H1 (cell line): ENCODE results near the gene SSR2. TPM values are rescaled to one million over a fixed set of nuclear protein-coding genes. Genes with fewer than 3 reads are reported as not detected.

Experiments
- CBX8 ChIP-seq: fragments of 300-800, 300-1000 bp; sonication (generic); IDR thresholded peaks from 2 replicates; pipeline ENCODE4 v1.7.1; 2016; ENCODE audit warnings: low read depth, low read length, borderline replicate concordance
- CHD2 ChIP-seq: IDR thresholded peaks from 2 replicates; pipeline ENCODE4 v1.6.1; 2012; ENCODE audit warnings: low read length, improper control_type of control experiment
- NRF1 ChIP-seq: IDR thresholded peaks from 2 replicates; pipeline ENCODE4 v1.6.1; 2011; ENCODE audit warnings: mild to moderate bottlenecking, low read depth, low read length, improper control_type of control experiment
- TBP ChIP-seq: IDR thresholded peaks from 2 replicates; pipeline ENCODE4 v1.6.1; 2011; ENCODE audit warnings: low read depth, low read length, improper control_type of control experiment
- polyA plus RNA-seq, 7 experiments: library from polyadenylated mRNA; depleted of rRNA in 3 of 7; stranded (reverse) in 5 of 7; unstranded in 2 of 7; fragments of >200 nt in 5 of 7; fragments of 200-250 nt in 2 of 7; gene quantifications; 1 replicate in 5 of 7; 2 replicates in 1 of 7; 4 replicates in 1 of 7; pipeline versions ENCODE4 v1.2.1 to v1.2.3, GENCODE V29; 2011 to 2013; ENCODE audit warnings: missing spikeins in 2 of 7, mixed read lengths in 2 of 7
- total RNA-seq: library from RNA; stranded (reverse); fragmentation: NEBNext Ultra II Directional; extraction: Animal tissue kit (Norgen Biotek cat#: 25700); gene quantifications from 2 replicates; pipeline ENCODE4 v1.2.1, GENCODE V29; 2021
- TF ChIP-seq, protein P1 (sequence below): IDR thresholded peaks from 2 replicates; pipeline ENCODE4 v1.6.1; 2012; ENCODE audit warnings: inconsistent platforms
- TF ChIP-seq, protein P2 (sequence below): fragments of 300-600 bp; sonication (generic); IDR thresholded peaks from 2 replicates; pipeline ENCODE4 v1.7.1; 2012; ENCODE audit warnings: low read length, moderate library complexity, mild to moderate bottlenecking, inconsistent platforms; ENCODE audit not compliant: insufficient replicate concordance

SSR2 gene
- total and polyA plus RNA-seq, 2 of the 8 experiments (the other 6 are each of a cell fraction or from before 2014, with no cell fraction given) = 190 to 648 TPM

DNA sequence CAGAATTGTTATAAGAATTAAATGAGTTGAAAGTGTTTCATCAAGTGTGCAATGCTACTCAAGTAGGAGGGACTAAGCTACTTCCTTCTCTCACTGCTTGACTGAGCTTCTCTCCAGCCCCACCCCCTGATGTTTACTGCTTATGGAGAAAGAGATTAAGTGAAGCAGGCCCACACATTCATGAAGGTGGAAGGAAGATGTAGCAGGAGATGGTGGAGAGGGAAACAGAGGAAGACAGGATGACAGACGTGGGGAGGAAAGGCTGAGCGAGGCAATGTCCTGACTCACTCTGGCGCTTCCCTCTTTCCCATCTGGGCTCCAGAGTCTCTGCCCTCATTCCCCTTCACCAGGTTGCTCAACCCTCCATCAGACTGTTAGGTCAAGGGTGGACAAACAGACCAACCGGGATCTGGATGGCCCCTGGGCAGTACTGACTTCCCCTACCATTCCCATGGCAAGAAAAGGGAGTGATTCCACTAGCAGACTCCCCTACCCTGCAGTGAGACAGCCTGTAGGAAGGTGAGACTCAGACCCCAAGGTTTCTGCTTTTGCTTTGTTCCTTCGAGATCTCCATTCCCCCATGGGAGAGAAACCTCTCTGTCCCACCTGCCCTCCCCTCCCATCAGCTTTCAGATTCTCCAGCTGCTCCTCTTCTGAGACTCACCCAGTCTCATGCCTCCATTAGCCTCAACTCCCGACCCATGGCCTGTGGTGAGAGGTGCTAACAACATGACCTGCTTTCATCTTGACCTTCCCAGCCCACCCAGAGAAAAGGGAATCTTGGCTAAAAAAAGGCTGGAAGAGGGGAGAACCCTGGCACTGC is 39.3 kb downstream of the SSR2 start (continued):
- TF ChIP-seq, protein P1, sequence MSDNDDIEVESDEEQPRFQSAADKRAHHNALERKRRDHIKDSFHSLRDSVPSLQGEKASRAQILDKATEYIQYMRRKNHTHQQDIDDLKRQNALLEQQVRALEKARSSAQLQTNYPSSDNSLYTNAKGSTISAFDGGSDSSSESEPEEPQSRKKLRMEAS = no peak
- TF ChIP-seq CHD2 (no peak), TBP (no peak), NRF1 (no peak), CBX8 (no peak)
- TF ChIP-seq, protein P2, sequence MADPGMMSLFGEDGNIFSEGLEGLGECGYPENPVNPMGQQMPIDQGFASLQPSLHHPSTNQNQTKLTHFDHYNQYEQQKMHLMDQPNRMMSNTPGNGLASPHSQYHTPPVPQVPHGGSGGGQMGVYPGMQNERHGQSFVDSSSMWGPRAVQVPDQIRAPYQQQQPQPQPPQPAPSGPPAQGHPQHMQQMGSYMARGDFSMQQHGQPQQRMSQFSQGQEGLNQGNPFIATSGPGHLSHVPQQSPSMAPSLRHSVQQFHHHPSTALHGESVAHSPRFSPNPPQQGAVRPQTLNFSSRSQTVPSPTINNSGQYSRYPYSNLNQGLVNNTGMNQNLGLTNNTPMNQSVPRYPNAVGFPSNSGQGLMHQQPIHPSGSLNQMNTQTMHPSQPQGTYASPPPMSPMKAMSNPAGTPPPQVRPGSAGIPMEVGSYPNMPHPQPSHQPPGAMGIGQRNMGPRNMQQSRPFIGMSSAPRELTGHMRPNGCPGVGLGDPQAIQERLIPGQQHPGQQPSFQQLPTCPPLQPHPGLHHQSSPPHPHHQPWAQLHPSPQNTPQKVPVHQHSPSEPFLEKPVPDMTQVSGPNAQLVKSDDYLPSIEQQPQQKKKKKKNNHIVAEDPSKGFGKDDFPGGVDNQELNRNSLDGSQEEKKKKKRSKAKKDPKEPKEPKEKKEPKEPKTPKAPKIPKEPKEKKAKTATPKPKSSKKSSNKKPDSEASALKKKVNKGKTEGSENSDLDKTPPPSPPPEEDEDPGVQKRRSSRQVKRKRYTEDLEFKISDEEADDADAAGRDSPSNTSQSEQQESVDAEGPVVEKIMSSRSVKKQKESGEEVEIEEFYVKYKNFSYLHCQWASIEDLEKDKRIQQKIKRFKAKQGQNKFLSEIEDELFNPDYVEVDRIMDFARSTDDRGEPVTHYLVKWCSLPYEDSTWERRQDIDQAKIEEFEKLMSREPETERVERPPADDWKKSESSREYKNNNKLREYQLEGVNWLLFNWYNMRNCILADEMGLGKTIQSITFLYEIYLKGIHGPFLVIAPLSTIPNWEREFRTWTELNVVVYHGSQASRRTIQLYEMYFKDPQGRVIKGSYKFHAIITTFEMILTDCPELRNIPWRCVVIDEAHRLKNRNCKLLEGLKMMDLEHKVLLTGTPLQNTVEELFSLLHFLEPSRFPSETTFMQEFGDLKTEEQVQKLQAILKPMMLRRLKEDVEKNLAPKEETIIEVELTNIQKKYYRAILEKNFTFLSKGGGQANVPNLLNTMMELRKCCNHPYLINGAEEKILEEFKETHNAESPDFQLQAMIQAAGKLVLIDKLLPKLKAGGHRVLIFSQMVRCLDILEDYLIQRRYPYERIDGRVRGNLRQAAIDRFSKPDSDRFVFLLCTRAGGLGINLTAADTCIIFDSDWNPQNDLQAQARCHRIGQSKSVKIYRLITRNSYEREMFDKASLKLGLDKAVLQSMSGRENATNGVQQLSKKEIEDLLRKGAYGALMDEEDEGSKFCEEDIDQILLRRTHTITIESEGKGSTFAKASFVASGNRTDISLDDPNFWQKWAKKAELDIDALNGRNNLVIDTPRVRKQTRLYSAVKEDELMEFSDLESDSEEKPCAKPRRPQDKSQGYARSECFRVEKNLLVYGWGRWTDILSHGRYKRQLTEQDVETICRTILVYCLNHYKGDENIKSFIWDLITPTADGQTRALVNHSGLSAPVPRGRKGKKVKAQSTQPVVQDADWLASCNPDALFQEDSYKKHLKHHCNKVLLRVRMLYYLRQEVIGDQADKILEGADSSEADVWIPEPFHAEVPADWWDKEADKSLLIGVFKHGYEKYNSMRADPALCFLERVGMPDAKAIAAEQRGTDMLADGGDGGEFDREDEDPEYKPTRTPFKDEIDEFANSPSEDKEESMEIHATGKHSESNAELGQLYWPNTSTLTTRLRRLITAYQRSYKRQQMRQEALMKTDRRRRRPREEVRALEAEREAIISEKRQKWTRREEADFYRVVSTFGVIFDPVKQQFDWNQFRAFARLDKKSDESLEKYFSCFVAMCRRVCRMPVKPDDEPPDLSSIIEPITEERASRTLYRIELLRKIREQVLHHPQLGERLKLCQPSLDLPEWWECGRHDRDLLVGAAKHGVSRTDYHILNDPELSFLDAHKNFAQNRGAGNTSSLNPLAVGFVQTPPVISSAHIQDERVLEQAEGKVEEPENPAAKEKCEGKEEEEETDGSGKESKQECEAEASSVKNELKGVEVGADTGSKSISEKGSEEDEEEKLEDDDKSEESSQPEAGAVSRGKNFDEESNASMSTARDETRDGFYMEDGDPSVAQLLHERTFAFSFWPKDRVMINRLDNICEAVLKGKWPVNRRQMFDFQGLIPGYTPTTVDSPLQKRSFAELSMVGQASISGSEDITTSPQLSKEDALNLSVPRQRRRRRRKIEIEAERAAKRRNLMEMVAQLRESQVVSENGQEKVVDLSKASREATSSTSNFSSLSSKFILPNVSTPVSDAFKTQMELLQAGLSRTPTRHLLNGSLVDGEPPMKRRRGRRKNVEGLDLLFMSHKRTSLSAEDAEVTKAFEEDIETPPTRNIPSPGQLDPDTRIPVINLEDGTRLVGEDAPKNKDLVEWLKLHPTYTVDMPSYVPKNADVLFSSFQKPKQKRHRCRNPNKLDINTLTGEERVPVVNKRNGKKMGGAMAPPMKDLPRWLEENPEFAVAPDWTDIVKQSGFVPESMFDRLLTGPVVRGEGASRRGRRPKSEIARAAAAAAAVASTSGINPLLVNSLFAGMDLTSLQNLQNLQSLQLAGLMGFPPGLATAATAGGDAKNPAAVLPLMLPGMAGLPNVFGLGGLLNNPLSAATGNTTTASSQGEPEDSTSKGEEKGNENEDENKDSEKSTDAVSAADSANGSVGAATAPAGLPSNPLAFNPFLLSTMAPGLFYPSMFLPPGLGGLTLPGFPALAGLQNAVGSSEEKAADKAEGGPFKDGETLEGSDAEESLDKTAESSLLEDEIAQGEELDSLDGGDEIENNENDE = no peak
